Lower leg skin (tissue), 3 donors: ENCODE data around the gene OLFML3.

Experiments used
- POLR2A ChIP-seq, 2 donors: fragments of 450-650 bp; IDR thresholded peaks; one replicate each; pipeline ENCODE4 v1.6.1; 2016 to 2017; ENCODE audit warnings: antibody characterized with exemption in 2 of 2, mild to moderate bottlenecking in 1 of 2, moderate library complexity in 1 of 2
- TF ChIP-seq, protein P1 (sequence below), 3 donors: fragments of 450-650 bp; IDR thresholded peaks; one replicate each; pipeline ENCODE4 v1.5.1; 2016; ENCODE audit warnings: antibody characterized with exemption in 3 of 3, mild to moderate bottlenecking in 3 of 3, moderate library complexity in 2 of 3

DNA sequence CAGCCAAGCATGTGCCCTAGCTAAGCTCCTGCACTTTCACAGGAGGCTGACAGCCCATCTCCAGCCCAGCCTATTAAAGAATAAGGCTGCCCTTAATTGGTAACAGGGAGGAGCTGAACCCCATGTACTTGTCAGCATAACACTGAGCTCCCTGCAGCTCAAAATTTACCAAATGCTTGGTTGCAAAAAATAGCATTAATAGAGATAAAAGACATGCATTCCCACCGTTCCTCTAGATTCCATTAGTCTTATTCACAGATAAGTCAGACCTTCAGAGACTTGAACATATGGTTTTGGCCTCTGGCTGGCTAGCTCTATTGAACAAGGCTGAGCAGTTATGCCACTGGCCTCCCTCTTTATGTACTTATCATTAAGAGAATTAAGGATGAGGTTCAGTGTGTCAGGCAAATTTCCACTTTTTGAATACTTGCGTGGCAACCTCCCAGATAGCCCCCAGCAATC, 29.2 kb downstream of the OLFML3 start:
- no peak for TF ChIP-seq POLR2A (IDR thresholded peaks at IDR 0.05)
- TF ChIP-seq, protein P1, sequence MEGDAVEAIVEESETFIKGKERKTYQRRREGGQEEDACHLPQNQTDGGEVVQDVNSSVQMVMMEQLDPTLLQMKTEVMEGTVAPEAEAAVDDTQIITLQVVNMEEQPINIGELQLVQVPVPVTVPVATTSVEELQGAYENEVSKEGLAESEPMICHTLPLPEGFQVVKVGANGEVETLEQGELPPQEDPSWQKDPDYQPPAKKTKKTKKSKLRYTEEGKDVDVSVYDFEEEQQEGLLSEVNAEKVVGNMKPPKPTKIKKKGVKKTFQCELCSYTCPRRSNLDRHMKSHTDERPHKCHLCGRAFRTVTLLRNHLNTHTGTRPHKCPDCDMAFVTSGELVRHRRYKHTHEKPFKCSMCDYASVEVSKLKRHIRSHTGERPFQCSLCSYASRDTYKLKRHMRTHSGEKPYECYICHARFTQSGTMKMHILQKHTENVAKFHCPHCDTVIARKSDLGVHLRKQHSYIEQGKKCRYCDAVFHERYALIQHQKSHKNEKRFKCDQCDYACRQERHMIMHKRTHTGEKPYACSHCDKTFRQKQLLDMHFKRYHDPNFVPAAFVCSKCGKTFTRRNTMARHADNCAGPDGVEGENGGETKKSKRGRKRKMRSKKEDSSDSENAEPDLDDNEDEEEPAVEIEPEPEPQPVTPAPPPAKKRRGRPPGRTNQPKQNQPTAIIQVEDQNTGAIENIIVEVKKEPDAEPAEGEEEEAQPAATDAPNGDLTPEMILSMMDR (IDR thresholded peaks at IDR 0.05): no peak
